ENCODE results near the gene RAI1.

Gene RAI1

DNA sequence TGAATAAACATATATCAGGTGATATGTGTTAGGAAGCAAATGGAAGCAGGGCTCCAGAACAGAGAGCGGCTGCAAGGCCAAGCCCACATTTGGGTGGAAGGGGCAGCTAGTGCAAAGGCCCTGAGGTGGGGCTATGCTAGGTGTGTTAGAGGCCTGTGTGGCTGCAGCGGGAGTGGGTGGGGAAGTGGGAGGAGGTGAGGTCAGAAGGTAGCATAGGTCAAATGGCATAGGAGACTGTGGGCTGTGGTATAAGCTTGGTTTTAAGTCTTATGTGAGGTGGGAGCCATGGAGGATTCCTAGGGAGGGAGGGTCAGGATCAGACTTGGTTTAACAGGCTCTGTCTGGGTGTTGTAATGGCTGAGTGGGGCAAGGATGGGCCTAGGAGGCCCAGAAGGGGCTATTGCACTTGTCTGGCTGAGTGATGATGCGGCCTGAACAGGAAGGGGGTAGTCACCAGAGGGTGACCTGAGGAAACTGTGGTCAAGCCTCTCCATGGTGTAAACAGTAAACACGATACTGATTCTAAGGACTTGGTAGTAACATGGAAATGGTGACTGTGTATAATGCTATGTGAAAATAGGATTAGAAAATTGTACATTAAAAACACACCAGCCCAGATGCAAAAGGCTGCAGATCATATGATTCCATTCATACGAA lies 31.1 kb downstream of the RAI1 start:
- H3K4me1 ChIP-seq (ENCODE audit: control insufficient read depth, insufficient read depth, low read length), result peaks cover 38% of the 10 kb centered on the region
- H3K27me3 ChIP-seq (ENCODE audit: control insufficient read depth, insufficient read depth, low read length), result peaks cover 89% of the 10 kb centered on the region

DNA sequence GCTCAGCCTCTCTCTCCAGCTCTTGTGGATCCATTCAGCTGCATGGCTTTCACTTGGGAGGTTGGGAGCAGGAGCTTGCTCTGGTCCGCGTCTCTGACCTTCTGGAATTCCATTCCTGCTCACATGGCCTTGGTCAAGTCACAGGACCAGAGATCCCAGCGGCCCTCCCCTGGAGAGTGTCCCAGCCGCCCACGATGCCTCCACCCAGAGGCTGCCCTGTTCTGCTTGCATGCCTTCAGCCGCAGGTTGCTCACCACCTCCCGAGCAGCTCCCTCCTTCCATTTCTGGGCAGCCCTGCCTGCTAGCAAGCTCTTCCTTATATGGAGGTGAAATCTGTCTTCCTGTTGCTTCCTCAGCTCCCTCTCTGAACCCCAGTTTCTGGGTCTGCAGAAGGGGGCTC lies 32.6 kb downstream of the RAI1 start:
- H3K27me3 ChIP-seq (ENCODE audit: control insufficient read depth, insufficient read depth, low read length), result peaks cover 89% of the 10 kb centered on the region
- H3K4me1 ChIP-seq (ENCODE audit: control insufficient read depth, insufficient read depth, low read length), result peaks cover 38% of the 10 kb centered on the region
- H3K9ac ChIP-seq (ENCODE audit: low read length), result no peak overlapping the region
- no peak overlapping the region for H3K27ac ChIP-seq (ENCODE audit: low read depth, low read length)
- H3K9me3 ChIP-seq (ENCODE audit: control insufficient read depth, insufficient read depth, low read depth, low read length), result no peaks in the 10 kb centered on the region
- H3K36me3 ChIP-seq (ENCODE audit: control insufficient read depth, insufficient read depth, low read length), result no peaks in the 10 kb centered on the region
- no peak overlapping the region for H3K4me3 ChIP-seq (ENCODE audit: low read depth, low read length)

More for the DNA sequence above, 31.1 kb downstream of the RAI1 start:
- no peak overlapping the region for H3K27ac ChIP-seq (ENCODE audit: low read depth, low read length)
- no peak overlapping the region for H3K9ac ChIP-seq (ENCODE audit: low read length)
- no peak overlapping the region for H3K4me3 ChIP-seq (ENCODE audit: low read depth, low read length)
- no peaks in the 10 kb centered on the region for H3K9me3 ChIP-seq (ENCODE audit: control insufficient read depth, insufficient read depth, low read depth, low read length)
- no peaks in the 10 kb centered on the region for H3K36me3 ChIP-seq (ENCODE audit: control insufficient read depth, insufficient read depth, low read length)

DNA sequence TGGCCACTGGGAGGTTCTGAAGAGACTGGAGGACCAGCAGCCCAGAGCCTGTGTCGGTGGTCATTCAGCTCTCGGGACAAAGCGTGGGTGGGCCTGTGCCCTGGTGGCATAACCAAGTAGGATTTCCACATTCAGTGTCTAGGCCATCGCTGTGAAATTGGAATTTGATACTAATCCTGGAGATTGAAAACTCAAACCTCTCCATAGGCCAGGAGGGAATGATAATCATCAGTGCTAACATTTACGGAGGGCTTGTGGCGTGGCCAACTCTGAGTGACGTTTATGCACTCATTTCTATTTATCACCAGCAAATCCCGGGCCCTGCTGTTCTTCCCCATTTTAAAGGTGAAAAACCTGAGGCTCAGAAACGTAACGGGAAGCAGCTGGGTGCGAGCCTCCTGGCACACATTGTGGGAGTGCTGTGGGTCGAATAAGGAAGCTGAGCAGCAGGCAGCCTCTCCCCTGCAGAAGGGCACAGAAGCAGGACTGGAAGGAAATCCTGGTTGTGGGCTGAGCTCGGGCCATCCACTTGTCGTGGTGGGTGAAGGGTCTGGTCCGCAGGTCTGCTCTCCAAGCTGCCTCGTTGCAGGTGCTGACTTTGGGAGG lies 33.1 kb downstream of the RAI1 start:
- Histone ChIP-seq H3K27me3 (ENCODE audit: control insufficient read depth, insufficient read depth, low read length) (peaks cover 89% of the 10 kb centered on the region), H3K9ac (ENCODE audit: low read length) (no peak overlapping the region), H3K4me3 (ENCODE audit: low read depth, low read length) (no peak overlapping the region), H3K9me3 (ENCODE audit: control insufficient read depth, insufficient read depth, low read depth, low read length) (no peaks in the 10 kb centered on the region), H3K4me1 (ENCODE audit: control insufficient read depth, insufficient read depth, low read length) (peaks cover 36% of the 10 kb centered on the region), H3K36me3 (ENCODE audit: control insufficient read depth, insufficient read depth, low read length) (no peaks in the 10 kb centered on the region), H3K27ac (ENCODE audit: low read depth, low read length) (no peak overlapping the region)

DNA sequence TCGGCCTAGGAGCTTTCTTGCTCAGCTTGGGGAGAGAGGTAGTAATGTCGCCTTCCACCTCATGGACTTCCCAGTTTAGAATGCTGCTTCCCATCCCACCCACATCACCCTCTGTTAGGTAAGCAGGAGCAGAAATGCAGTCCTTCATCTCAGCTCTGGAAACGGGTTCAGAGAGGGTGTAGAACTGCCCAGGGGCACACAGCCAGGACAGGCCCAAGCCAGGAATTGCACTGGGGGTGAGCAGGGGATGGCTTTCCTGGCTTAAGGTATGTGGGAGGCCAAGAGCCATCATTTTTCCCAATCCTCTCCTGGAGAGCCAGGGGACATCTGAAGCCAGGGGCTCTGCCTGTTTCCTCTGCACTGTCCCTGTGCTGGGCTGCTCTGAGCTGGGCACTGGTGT lies 33.6 kb downstream of the RAI1 start:
- no peak overlapping the region for H3K27ac ChIP-seq (ENCODE audit: low read depth, low read length)
- peaks cover 89% of the 10 kb centered on the region for H3K27me3 ChIP-seq (ENCODE audit: control insufficient read depth, insufficient read depth, low read length)
- H3K4me1 ChIP-seq (ENCODE audit: control insufficient read depth, insufficient read depth, low read length), result peaks cover 31% of the 10 kb centered on the region
- no peaks in the 10 kb centered on the region for H3K9me3 ChIP-seq (ENCODE audit: control insufficient read depth, insufficient read depth, low read depth, low read length)
- H3K4me3 ChIP-seq (ENCODE audit: low read depth, low read length), result no peak overlapping the region
- H3K9ac ChIP-seq (ENCODE audit: low read length), result no peak overlapping the region
- no peaks in the 10 kb centered on the region for H3K36me3 ChIP-seq (ENCODE audit: control insufficient read depth, insufficient read depth, low read length)

DNA sequence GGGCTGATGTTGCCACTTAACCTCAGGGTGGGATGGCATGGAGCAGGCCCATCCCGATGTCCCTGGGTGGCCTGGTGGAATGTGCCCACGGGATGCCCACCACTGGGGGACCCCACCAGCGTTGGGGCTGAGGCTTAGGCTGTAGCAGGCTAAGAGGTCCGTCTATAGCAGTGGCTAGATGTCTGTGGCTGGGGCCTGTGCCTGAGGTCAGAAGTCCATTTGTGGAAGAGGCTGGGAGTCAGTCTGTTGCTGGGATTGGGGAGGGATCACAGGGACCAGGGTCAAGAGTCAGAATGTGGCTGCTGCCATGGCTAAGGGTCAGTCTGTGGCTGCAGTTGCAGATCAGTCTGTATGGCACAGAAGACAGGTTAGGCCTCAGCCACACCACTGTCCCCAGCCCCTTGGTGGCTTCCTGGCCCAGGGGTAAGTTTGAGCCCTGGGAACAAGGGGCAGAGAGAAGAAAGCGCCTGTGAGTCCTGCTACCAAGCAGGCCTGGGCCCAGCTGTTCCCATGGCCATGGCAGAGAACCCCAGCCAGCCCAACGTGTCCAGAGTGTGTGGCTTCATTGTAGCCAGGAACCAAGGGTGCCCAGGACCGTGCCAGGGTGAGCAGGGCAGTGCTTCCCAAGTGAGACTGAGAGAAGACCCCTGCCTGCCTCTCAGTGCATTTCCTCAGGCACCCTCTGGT lies 35.7 kb downstream of the RAI1 start:
- Histone ChIP-seq H3K4me1 (ENCODE audit: control insufficient read depth, insufficient read depth, low read length) (peaks cover 14% of the 10 kb centered on the region), H3K9me3 (ENCODE audit: control insufficient read depth, insufficient read depth, low read depth, low read length) (no peaks in the 10 kb centered on the region), H3K9ac (ENCODE audit: low read length) (no peak overlapping the region), H3K27ac (ENCODE audit: low read depth, low read length) (no peak overlapping the region), H3K36me3 (ENCODE audit: control insufficient read depth, insufficient read depth, low read length) (no peaks in the 10 kb centered on the region), H3K4me3 (ENCODE audit: low read depth, low read length) (no peak overlapping the region), H3K27me3 (ENCODE audit: control insufficient read depth, insufficient read depth, low read length) (peaks cover 98% of the 10 kb centered on the region)

DNA sequence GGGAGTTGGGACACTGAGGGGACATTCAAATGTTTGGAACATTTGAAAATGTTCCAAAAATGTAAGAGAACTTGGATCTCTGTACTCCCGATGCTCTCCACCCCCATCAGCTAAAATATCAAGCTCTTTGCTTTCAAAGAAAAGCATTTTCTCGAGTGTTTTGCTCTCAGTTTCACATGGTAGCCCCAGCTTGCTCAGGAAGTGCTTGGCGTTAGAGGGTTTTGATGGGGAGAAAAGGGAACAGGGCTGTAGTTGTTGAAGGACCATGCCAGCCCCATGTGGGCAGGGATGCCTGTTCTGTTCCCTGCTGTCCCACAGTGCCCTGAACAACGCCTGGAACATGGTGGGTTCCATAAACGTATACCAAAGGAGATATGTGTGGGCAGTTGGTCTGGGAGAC lies 37.0 kb downstream of the RAI1 start:
- Histone ChIP-seq H3K27me3 (ENCODE audit: control insufficient read depth, insufficient read depth, low read length) (peaks cover 99% of the 10 kb centered on the region), H3K36me3 (ENCODE audit: control insufficient read depth, insufficient read depth, low read length) (no peaks in the 10 kb centered on the region), H3K27ac (ENCODE audit: low read depth, low read length) (no peak overlapping the region), H3K9ac (ENCODE audit: low read length) (no peak overlapping the region), H3K4me3 (ENCODE audit: low read depth, low read length) (no peak overlapping the region), H3K9me3 (ENCODE audit: control insufficient read depth, insufficient read depth, low read depth, low read length) (no peaks in the 10 kb centered on the region), H3K4me1 (ENCODE audit: control insufficient read depth, insufficient read depth, low read length) (peaks cover 22% of the 10 kb centered on the region)

DNA sequence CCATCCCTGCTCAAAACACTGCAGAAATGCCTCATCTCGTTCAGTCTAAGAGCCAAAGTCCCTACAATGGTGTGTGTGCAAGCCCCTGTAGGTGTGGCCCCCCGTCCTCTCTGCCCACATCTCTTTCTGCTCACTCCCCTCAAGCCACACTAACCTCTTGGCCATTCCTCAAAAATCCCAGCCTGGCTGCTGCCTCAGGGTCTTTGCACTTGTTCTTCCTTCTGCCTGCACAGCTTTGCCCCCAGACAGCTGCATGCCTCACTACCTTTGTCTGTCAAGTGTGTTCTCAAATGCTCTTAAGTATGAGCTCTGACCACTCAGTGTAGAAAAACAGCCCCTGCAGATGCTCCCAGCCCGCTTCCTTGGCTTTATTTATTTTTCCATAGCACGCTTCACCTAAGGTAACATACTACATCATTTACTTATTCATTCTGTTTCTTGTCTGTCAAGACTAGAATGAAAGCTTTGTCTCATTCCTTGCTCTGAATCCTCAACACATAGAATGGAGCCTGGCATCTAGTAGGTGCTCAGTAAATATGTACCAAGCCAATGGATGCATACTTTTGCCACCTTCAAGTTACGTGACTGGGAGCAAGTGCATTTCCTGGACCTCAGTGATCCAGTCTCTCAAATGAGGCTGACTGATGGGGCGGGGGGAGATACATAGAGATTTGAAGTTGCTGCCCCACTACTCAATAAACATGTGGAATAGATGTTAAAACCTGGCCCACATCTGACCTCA lies 38.1 kb downstream of the RAI1 start:
- Histone ChIP-seq H3K27ac (ENCODE audit: low read depth, low read length) (no peak overlapping the region), H3K36me3 (ENCODE audit: control insufficient read depth, insufficient read depth, low read length) (no peaks in the 10 kb centered on the region), H3K4me3 (ENCODE audit: low read depth, low read length) (no peak overlapping the region), H3K9me3 (ENCODE audit: control insufficient read depth, insufficient read depth, low read depth, low read length) (no peaks in the 10 kb centered on the region), H3K27me3 (ENCODE audit: control insufficient read depth, insufficient read depth, low read length) (peaks cover 100% of the 10 kb centered on the region), H3K9ac (ENCODE audit: low read length) (no peak overlapping the region), H3K4me1 (ENCODE audit: control insufficient read depth, insufficient read depth, low read length) (peaks cover 15% of the 10 kb centered on the region)

DNA sequence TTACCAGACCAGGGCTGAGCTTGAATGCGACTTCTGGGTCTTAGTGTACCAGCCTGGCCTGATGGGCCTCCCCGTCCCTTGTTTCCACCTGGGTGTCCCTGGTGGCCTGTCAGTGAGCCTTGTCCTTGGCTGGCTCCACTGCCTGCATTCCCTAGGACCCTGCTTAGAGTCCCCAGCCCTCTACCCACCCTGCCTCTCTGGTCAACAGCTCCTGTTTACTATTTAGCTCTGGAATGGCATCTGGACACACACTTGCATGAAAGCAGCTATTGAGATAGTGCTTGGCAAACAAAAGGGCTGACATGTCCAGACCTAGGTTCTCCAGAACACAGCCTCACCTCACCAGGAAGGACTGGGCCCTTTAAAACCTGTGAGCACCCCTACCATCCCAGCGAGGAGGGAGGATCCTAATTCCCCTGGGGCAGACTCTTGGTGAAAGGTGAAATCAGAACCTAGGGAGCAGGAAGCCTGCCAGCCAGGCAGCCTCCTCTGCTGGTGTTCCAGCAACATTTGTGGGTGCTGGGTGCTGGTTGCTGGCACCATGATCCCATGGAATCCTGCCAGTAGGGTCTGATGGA lies 38.8 kb downstream of the RAI1 start:
- H3K27ac ChIP-seq (ENCODE audit: low read depth, low read length), result no peak overlapping the region
- no peak overlapping the region for H3K9ac ChIP-seq (ENCODE audit: low read length)
- no peak overlapping the region for H3K4me3 ChIP-seq (ENCODE audit: low read depth, low read length)
- H3K9me3 ChIP-seq (ENCODE audit: control insufficient read depth, insufficient read depth, low read depth, low read length), result no peaks in the 10 kb centered on the region
- H3K4me1 ChIP-seq (ENCODE audit: control insufficient read depth, insufficient read depth, low read length), result peaks cover 15% of the 10 kb centered on the region
- peaks cover 99% of the 10 kb centered on the region for H3K27me3 ChIP-seq (ENCODE audit: control insufficient read depth, insufficient read depth, low read length)
- H3K36me3 ChIP-seq (ENCODE audit: control insufficient read depth, insufficient read depth, low read length), result no peaks in the 10 kb centered on the region

DNA sequence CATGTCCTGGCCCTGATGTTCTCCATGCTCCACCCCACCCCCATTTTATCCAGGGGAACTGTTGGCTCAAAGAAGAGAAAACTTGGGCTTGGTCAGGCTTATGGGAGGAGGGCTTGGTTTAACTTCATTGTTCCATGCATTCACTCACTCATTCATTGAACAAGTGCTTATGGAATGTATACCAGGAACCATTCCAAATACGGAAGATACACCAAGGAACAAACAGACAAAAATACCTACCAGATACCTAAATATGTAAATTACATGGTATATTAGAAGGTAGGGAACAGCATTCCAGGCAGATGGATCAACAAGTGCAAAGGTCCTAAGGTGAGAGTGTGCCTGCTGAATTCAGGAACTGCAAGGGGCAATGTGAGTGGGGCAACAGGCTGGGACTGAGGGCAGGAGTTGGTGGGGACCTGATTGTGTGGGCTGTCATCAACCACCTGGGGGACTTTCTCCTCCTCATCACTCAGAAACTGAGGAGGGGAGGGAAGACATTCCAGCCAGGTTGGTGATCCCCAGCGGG lies 39.9 kb downstream of the RAI1 start:
- H3K4me1 ChIP-seq (ENCODE audit: control insufficient read depth, insufficient read depth, low read length), result peaks cover 26% of the 10 kb centered on the region
- no peak overlapping the region for H3K9ac ChIP-seq (ENCODE audit: low read length)
- no peaks in the 10 kb centered on the region for H3K36me3 ChIP-seq (ENCODE audit: control insufficient read depth, insufficient read depth, low read length)
- H3K27ac ChIP-seq (ENCODE audit: low read depth, low read length), result no peak overlapping the region
- no peak overlapping the region for H3K4me3 ChIP-seq (ENCODE audit: low read depth, low read length)
- H3K27me3 ChIP-seq (ENCODE audit: control insufficient read depth, insufficient read depth, low read length), result peaks cover 99% of the 10 kb centered on the region
- H3K9me3 ChIP-seq (ENCODE audit: control insufficient read depth, insufficient read depth, low read depth, low read length), result no peaks in the 10 kb centered on the region

DNA sequence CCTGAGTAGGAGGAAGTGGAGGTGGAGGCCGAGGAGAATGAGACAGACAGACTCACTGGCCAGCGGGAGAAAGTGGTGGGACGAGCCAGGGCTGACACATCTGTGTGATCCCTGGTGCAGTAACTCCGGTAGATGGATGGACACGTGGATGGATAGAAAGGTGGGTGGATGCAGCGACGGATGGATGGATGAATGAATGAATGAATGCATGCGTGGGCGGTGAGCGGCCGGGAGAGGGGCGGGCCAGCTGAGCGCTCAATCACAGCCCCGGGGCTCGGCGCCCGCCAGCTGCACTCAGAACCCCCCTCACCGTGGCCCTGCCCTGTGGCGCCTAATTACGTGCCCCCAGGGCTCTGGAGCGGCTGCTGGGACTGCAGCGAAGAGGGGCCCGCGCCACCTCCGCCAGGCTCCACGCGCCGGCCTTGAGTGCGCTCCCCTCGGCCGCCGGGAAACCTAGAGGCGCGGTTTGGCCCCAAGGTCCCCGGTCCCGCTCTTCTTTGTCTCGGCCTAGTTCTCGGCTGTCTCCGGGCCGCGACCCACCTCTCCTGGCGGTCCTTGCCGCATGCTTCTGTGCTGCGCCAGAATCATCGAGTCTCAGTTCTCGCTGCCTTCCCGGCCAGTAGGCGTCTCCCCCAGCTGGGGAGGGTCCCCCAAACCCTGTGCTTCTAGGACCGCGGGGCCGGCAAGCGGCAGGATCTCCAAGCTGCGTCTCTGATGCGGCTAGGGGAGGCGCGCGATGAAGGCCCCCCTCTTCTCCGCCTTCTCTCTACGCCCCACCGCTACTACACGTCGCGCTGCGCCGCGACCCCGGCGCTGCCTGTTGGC lies 41.0 kb downstream of the RAI1 start:
- H3K4me3 ChIP-seq (ENCODE audit: low read depth, low read length), result peak overlapping the region; percentile 62
- H3K36me3 ChIP-seq (ENCODE audit: control insufficient read depth, insufficient read depth, low read length), result no peaks in the 10 kb centered on the region
- peak overlapping the region; percentile 27 for H3K9ac ChIP-seq (ENCODE audit: low read length)
- peaks cover 99% of the 10 kb centered on the region for H3K27me3 ChIP-seq (ENCODE audit: control insufficient read depth, insufficient read depth, low read length)
- no peak overlapping the region for H3K27ac ChIP-seq (ENCODE audit: low read depth, low read length)
- peaks cover 32% of the 10 kb centered on the region for H3K4me1 ChIP-seq (ENCODE audit: control insufficient read depth, insufficient read depth, low read length)
- H3K9me3 ChIP-seq (ENCODE audit: control insufficient read depth, insufficient read depth, low read depth, low read length), result no peaks in the 10 kb centered on the region
